ENCODE results near the gene INCENP. TPM values are rescaled to one million over a fixed set of nuclear protein-coding genes. Genes with fewer than 3 reads are reported as not detected.

INCENP gene
- total RNA-seq, 4 donors from 2014 or later, result 21.4 to 120 (median 31.4) TPM

DNA sequence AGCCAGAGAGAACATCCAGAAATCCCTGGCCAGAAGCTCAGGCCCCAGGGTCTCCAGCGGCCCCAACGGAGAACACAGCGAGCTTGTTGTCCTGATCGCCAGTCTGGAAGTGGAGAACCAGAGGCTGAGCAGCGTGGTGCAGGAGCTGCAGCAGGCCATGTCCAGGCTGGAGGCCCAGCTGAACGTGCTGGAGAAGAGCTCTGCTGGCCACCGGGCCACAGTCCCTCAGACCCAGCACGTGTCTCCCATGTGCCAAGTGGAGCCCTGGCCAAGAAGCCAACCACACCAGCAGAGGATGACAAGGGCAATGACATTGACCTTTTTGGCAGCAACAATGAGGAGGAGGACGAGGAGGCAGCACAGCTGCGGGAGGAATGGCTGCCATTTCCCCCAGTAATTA, 45.6 kb downstream of the INCENP start:
- H3K9me3 ChIP-seq, result no peaks in the 10 kb centered on the region
- H3K36me3 ChIP-seq, result no peaks in the 10 kb centered on the region
- H3K4me3 ChIP-seq, result no peak overlapping the region
- H3K27ac ChIP-seq, result no peak overlapping the region
- no peak for TF ChIP-seq POLR2A (IDR thresholded peaks at IDR 0.05)
- no peaks in the 10 kb centered on the region for H3K4me1 ChIP-seq
- DNase-seq, result no peak
- no peaks in the 10 kb centered on the region for H3K27me3 ChIP-seq

DNA sequence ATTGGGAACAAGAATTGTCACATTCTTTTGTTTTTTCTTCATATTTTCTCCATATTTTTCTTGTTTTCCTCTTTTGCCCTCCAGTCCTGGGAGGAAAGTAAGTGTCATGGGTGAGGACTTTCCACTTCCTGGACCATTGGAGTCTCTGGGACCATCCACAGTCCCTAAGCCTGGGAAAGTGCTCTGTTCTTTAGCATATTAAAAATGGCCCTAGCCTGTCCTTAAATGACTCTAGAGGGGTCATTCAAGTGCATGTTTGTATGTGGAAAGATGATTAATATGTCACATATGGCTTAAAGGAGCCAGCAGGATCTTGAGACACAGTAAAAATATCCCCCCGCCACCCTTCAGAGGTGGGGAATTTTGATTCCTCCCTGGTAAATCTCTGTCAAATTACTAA, 46.1 kb downstream of the INCENP start:
- H3K9me3 ChIP-seq, result no peaks in the 10 kb centered on the region
- no peak for DNase-seq
- TF ChIP-seq POLR2A (IDR thresholded peaks at IDR 0.05), result no peak
- TF ChIP-seq, protein P1, sequence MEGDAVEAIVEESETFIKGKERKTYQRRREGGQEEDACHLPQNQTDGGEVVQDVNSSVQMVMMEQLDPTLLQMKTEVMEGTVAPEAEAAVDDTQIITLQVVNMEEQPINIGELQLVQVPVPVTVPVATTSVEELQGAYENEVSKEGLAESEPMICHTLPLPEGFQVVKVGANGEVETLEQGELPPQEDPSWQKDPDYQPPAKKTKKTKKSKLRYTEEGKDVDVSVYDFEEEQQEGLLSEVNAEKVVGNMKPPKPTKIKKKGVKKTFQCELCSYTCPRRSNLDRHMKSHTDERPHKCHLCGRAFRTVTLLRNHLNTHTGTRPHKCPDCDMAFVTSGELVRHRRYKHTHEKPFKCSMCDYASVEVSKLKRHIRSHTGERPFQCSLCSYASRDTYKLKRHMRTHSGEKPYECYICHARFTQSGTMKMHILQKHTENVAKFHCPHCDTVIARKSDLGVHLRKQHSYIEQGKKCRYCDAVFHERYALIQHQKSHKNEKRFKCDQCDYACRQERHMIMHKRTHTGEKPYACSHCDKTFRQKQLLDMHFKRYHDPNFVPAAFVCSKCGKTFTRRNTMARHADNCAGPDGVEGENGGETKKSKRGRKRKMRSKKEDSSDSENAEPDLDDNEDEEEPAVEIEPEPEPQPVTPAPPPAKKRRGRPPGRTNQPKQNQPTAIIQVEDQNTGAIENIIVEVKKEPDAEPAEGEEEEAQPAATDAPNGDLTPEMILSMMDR (IDR thresholded peaks at IDR 0.05), result no peak
- no peaks in the 10 kb centered on the region for H3K27me3 ChIP-seq
- no peaks in the 10 kb centered on the region for H3K4me1 ChIP-seq
- no peak overlapping the region for H3K27ac ChIP-seq
- no peak overlapping the region for H3K4me3 ChIP-seq
- H3K36me3 ChIP-seq, result no peaks in the 10 kb centered on the region

DNA sequence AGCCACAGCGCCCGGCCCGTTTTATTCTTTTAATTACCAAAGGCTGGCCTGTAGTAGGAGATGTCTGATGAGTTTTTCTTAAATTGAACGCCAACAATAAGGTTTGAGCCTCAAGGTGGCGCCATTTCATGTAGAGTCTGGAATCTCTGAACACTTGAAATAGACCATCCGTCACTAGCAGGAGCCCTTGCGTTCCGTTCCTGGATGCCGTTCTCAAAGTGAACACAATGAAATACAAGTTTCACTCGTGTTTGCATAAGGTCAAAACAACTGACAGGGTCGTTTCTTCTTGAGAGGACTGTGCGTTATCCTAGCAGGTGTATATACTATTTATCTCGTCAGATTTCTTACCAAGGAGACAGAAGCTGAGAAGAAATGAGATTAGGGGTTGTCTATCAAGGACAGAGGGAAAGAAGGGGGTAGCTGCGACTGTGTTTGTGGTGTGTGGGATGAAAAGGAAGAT, 47.5 kb downstream of the INCENP start:
- no peak overlapping the region for H3K4me3 ChIP-seq
- no peaks in the 10 kb centered on the region for H3K9me3 ChIP-seq
- DNase-seq, result peak in 2 of 3 donors; percentile 67 to 91
- H3K27ac ChIP-seq, result no peak overlapping the region
- no peaks in the 10 kb centered on the region for H3K4me1 ChIP-seq
- TF ChIP-seq POLR2A (IDR thresholded peaks at IDR 0.05), result no peak
- TF ChIP-seq, protein P1 (IDR thresholded peaks at IDR 0.05), result peak in 5 of 6 experiments; percentile 18 to 80 (median 73)
- no peaks in the 10 kb centered on the region for H3K36me3 ChIP-seq
- no peaks in the 10 kb centered on the region for H3K27me3 ChIP-seq

DNA sequence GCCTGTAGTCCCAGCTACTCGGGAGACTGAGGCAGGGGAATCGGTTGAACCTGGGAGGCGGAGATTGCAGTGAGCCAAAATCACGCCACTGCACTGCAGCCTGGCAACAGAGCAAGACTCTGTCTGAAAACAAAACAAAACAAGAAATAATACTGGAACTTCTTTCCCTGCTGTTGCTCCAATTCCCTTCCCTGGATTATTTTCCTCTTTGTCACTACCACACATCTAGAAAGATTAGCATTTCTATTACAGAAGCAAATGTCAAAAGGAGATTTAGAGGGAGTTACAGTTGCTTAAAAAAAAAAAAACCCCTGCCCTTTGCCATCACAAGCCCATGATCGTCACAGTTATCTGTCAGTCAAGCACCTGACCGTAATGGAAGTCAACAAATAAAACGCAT, 48.5 kb downstream of the INCENP start:
- H3K9me3 ChIP-seq, result no peaks in the 10 kb centered on the region
- H3K4me1 ChIP-seq, result no peaks in the 10 kb centered on the region
- no peak for TF ChIP-seq POLR2A (IDR thresholded peaks at IDR 0.05)
- TF ChIP-seq, protein P1 (IDR thresholded peaks at IDR 0.05), result no peak
- no peak overlapping the region for H3K4me3 ChIP-seq
- no peak for DNase-seq
- H3K36me3 ChIP-seq, result no peaks in the 10 kb centered on the region
- no peaks in the 10 kb centered on the region for H3K27me3 ChIP-seq
- H3K27ac ChIP-seq, result no peak overlapping the region

DNA sequence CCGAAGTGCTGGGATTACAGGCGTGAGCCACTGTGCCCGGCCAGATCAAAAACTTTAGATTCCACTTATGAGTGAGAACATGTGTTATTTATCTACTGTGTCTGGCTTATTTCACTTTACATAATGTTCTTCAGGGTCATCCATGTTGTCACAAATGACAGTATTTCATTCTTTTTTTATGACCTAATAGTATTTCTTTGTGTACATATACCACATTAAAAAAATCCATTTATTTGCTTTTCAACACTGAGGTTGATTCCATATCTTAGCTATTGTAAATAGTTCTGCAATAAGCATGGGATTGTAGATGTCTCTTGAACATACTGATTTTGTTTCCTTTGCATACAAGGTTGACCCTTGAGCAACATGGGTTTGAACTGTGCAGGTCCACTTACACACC, 53.0 kb downstream of the INCENP start:
- no peak overlapping the region for H3K27ac ChIP-seq
- H3K36me3 ChIP-seq, result no peaks in the 10 kb centered on the region
- no peak for DNase-seq
- no peaks in the 10 kb centered on the region for H3K4me1 ChIP-seq
- no peaks in the 10 kb centered on the region for H3K27me3 ChIP-seq
- H3K4me3 ChIP-seq, result no peak overlapping the region
- TF ChIP-seq, protein P1 (IDR thresholded peaks at IDR 0.05), result no peak
- no peak for TF ChIP-seq POLR2A (IDR thresholded peaks at IDR 0.05)
- H3K9me3 ChIP-seq, result no peaks in the 10 kb centered on the region

DNA sequence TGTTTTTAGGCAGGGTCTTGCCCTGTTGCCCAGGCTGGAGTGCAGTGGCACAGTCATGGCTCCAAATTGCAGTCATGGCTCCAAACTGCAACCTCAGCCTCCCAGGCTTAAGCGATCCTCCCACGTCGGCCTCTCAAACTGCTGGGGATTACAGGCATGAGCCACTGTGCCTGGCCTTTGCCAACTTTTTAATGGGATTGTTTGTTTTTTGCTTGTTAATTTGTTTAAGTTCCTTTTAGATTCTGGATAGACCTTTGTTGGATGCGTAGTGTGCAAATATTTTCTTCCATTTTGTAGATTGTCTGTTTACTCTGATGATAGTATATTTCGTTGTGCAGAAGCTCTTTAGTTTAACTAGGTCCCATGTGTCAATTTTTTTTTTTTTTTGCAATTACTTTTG, 56.2 kb downstream of the INCENP start:
- H3K27me3 ChIP-seq, result no peaks in the 10 kb centered on the region
- no peak overlapping the region for H3K27ac ChIP-seq
- DNase-seq, result no peak
- no peaks in the 10 kb centered on the region for H3K4me1 ChIP-seq
- H3K36me3 ChIP-seq, result no peaks in the 10 kb centered on the region
- H3K4me3 ChIP-seq, result no peak overlapping the region
- TF ChIP-seq, protein P1 (IDR thresholded peaks at IDR 0.05), result no peak
- TF ChIP-seq POLR2A (IDR thresholded peaks at IDR 0.05), result no peak
- no peaks in the 10 kb centered on the region for H3K9me3 ChIP-seq

All from Peyer's patch (tissue), 4 donors.